Stimulated activated effector memory CD8-positive, alpha-beta T cell treated with anti-CD3 and anti-CD28 coated beads, Interleukin-12 subunit alpha, Interleukin-12 subunit beta, amount 100 ng/mL, for 72 hours (primary cell): Measurements from ENCODE around the gene HAND2.

Source experiments
- ATAC-seq: fragments of 150-1000 bp; cut with Tn5 transposase; 2 replicates; pipeline ENCODE4 v1.10.0; 2021
- DNase-seq, 2 donors: peaks; one replicate each; pipeline ENCODE4 v3.0.0; 2021 to 2022; ENCODE audit warnings: low spot score in 2 of 2
- H3K27ac Mint-ChIP-seq: one replicate; pipeline ENCODE4 v1.8.0; 2022; ENCODE audit warnings: mild to moderate bottlenecking, mixed read lengths
- H3K36me3 Mint-ChIP-seq: one replicate; pipeline ENCODE4 v1.8.0; 2022; ENCODE audit warnings: mild to moderate bottlenecking, mixed read lengths
- H3K4me1 Mint-ChIP-seq: one replicate; pipeline ENCODE4 v1.8.0; 2022; ENCODE audit warnings: mixed read lengths
- H3K4me3 Mint-ChIP-seq: one replicate; pipeline ENCODE4 v1.8.0; 2022; ENCODE audit warnings: mild to moderate bottlenecking, mixed read lengths
- H3K9me3 Mint-ChIP-seq: one replicate; pipeline ENCODE4 v1.8.0; 2022; ENCODE audit warnings: mixed read lengths

HAND2 gene

GRCh38 chr4:173543266-173543665 lies 13.2 kb upstream of the HAND2 start:
- H3K4me3 Mint-ChIP-seq, result no peak overlapping the region

GRCh38 chr4:173539986-173540385 lies 10.0 kb upstream of the HAND2 start:
- Mint-ChIP-seq H3K27ac (no peak overlapping the region), H3K4me3 (no peak overlapping the region), H3K9me3 (no peaks in the 10 kb centered on the region), H3K4me1 (peaks cover 13% of the 10 kb centered on the region), H3K36me3 (no peaks in the 10 kb centered on the region)
- DNase-seq, result no peak
- ATAC-seq, result no peak

More at GRCh38 chr4:173543266-173543665, 13.2 kb upstream of the HAND2 start:
- DNase-seq, result no peak
- no peak for ATAC-seq
- Mint-ChIP-seq H3K36me3 (no peaks in the 10 kb centered on the region), H3K9me3 (no peaks in the 10 kb centered on the region), H3K27ac (no peak overlapping the region), H3K4me1 (peaks cover 13% of the 10 kb centered on the region)

- H3K4me1 Mint-ChIP-seq, result peaks cover 13% of the 10 kb centered on the region
- DNase-seq (no peak), ATAC-seq (no peak)
- H3K27ac Mint-ChIP-seq, result no peak overlapping the region
- H3K9me3 Mint-ChIP-seq, result no peaks in the 10 kb centered on the region
- peak overlapping the region; percentile 67 for H3K4me3 Mint-ChIP-seq
- no peaks in the 10 kb centered on the region for H3K36me3 Mint-ChIP-seq
Observed at GRCh38 chr4:173538909-173539445, 8.9 kb upstream of the HAND2 start.

- no peaks in the 10 kb centered on the region for H3K9me3 Mint-ChIP-seq
- no peak overlapping the region for H3K27ac Mint-ChIP-seq
- no peak for DNase-seq
- peaks cover 13% of the 10 kb centered on the region for H3K4me1 Mint-ChIP-seq
- ATAC-seq, result peak; percentile 52
- H3K4me3 Mint-ChIP-seq, result peak overlapping the region; percentile 67
- H3K36me3 Mint-ChIP-seq, result no peaks in the 10 kb centered on the region
Observed at GRCh38 chr4:173538148-173538908, 8.3 kb upstream of the HAND2 start.

GRCh38 chr4:173537613-173538147 lies 7.7 kb upstream of the HAND2 start:
- peak overlapping the region; percentile 67 for H3K4me3 Mint-ChIP-seq

GRCh38 chr4:173536808-173537429 lies 6.9 kb upstream of the HAND2 start:
- no peaks in the 10 kb centered on the region for H3K36me3 Mint-ChIP-seq
- no peaks in the 10 kb centered on the region for H3K9me3 Mint-ChIP-seq
- no peak for DNase-seq
- ATAC-seq, result no peak
- peaks cover 13% of the 10 kb centered on the region for H3K4me1 Mint-ChIP-seq
- H3K27ac Mint-ChIP-seq, result no peak overlapping the region
- no peak overlapping the region for H3K4me3 Mint-ChIP-seq

More at GRCh38 chr4:173537613-173538147, 7.7 kb upstream of the HAND2 start:
- no peaks in the 10 kb centered on the region for H3K36me3 Mint-ChIP-seq
- peak; percentile 8 for ATAC-seq
- H3K4me1 Mint-ChIP-seq, result peaks cover 13% of the 10 kb centered on the region
- H3K9me3 Mint-ChIP-seq, result no peaks in the 10 kb centered on the region
- H3K27ac Mint-ChIP-seq, result no peak overlapping the region
- DNase-seq, result no peak

GRCh38 chr4:173535957-173536356 lies 5.9 kb upstream of the HAND2 start:
- DNase-seq (no peak), ATAC-seq (no peak)
- H3K4me1 Mint-ChIP-seq, result peaks cover 13% of the 10 kb centered on the region
- H3K27ac Mint-ChIP-seq, result no peak overlapping the region
- no peaks in the 10 kb centered on the region for H3K9me3 Mint-ChIP-seq
- no peak overlapping the region for H3K4me3 Mint-ChIP-seq
- H3K36me3 Mint-ChIP-seq, result no peaks in the 10 kb centered on the region

GRCh38 chr4:173535165-173535902 lies 5.3 kb upstream of the HAND2 start:
- no peak overlapping the region for H3K27ac Mint-ChIP-seq
- no peaks in the 10 kb centered on the region for H3K9me3 Mint-ChIP-seq
- H3K4me3 Mint-ChIP-seq, result no peak overlapping the region
- ATAC-seq, result no peak
- peaks cover 13% of the 10 kb centered on the region for H3K4me1 Mint-ChIP-seq
- no peaks in the 10 kb centered on the region for H3K36me3 Mint-ChIP-seq
- DNase-seq, result no peak

GRCh38 chr4:173534434-173534833 lies 4.4 kb upstream of the HAND2 start:
- H3K9me3 Mint-ChIP-seq, result no peaks in the 10 kb centered on the region
- H3K4me1 Mint-ChIP-seq, result peaks cover 17% of the 10 kb centered on the region
- ATAC-seq, result no peak
- no peak overlapping the region for H3K27ac Mint-ChIP-seq
- H3K4me3 Mint-ChIP-seq, result no peak overlapping the region
- H3K36me3 Mint-ChIP-seq, result peaks cover 6% of the 10 kb centered on the region
- DNase-seq, result no peak

GRCh38 chr4:173532725-173533511 lies 2.9 kb upstream of the HAND2 start:
- H3K9me3 Mint-ChIP-seq, result no peaks in the 10 kb centered on the region
- no peak for DNase-seq
- no peak overlapping the region for H3K27ac Mint-ChIP-seq
- ATAC-seq, result no peak
- H3K36me3 Mint-ChIP-seq, result peaks cover 12% of the 10 kb centered on the region
- no peak overlapping the region for H3K4me3 Mint-ChIP-seq
- peaks cover 14% of the 10 kb centered on the region for H3K4me1 Mint-ChIP-seq

GRCh38 chr4:173531086-173531965 lies 1.3 kb upstream of the HAND2 start:
- DNase-seq, result no peak

GRCh38 chr4:173530326-173531085 lies 477 bp upstream of the HAND2 start:
- peaks cover 14% of the 10 kb centered on the region for H3K4me1 Mint-ChIP-seq
- H3K4me3 Mint-ChIP-seq, result peak overlapping the region; percentile 59
- peaks cover 3% of the 10 kb centered on the region for H3K9me3 Mint-ChIP-seq
- DNase-seq, result no peak
- no peak overlapping the region for H3K27ac Mint-ChIP-seq
- peaks cover 31% of the 10 kb centered on the region for H3K36me3 Mint-ChIP-seq
- no peak for ATAC-seq

More at GRCh38 chr4:173531086-173531965, 1.3 kb upstream of the HAND2 start:
- H3K36me3 Mint-ChIP-seq, result peaks cover 24% of the 10 kb centered on the region
- H3K4me1 Mint-ChIP-seq, result peaks cover 14% of the 10 kb centered on the region
- H3K9me3 Mint-ChIP-seq, result no peaks in the 10 kb centered on the region
- H3K27ac Mint-ChIP-seq, result no peak overlapping the region
- no peak for ATAC-seq
- H3K4me3 Mint-ChIP-seq, result no peak overlapping the region
